ENCODE results near the gene NT5C2.
"Not testable (repeated sequence)": the region's sequence is repeated elsewhere in the genome, so short reads cannot be mapped to it uniquely, and the experiment has no call there.

NT5C2 gene

GRCh38 chr10:103192451-103193106 is 493 bp downstream of the NT5C2 start:
- peak overlapping the region; percentile 93 for H2AFZ ChIP-seq
- no peaks in the 10 kb centered on the region for H3K9me3 ChIP-seq (ENCODE audit: control insufficient read depth, low read length)
- H3K4me2 ChIP-seq (ENCODE audit: low read length), result peak overlapping the region; percentile 71
- H3K27me3 ChIP-seq (ENCODE audit: control insufficient read depth, insufficient read depth, low read length), result no peaks in the 10 kb centered on the region
- peak overlapping the region; percentile 78 for H3K4me3 ChIP-seq (ENCODE audit: low read depth, low read length)
- H3K79me2 ChIP-seq, result peaks cover 37% of the 10 kb centered on the region
- peak overlapping the region; percentile 95 for H3K27ac ChIP-seq
- TF ChIP-seq CTCF (IDR thresholded peaks at IDR 0.05), result no peak
- H3K36me3 ChIP-seq (ENCODE audit: control insufficient read depth, insufficient read depth, low read length), result no peaks in the 10 kb centered on the region
- H3K9ac ChIP-seq, result peak overlapping the region; percentile 75
- peaks cover 27% of the 10 kb centered on the region for H3K4me1 ChIP-seq

DNA sequence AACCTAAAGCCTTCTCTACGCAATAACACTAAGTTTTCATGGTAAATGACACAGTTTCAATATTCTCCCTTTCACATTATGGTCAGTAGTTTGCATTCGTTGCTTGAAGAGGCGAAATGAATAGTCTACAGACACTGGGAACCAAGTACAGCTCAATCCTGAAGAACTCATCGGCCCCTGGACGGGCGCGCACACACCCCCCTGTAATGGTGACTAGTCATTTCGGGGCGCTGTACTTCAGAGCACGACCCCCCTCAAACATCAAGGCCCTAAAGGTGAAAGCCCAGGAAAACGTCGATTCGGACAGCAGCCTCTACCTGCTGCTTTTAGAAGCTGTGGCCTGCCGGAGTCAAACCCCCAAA is 1.0 kb downstream of the NT5C2 start:
- Histone ChIP-seq H3K27me3 (ENCODE audit: control insufficient read depth, insufficient read depth, low read length) (no peaks in the 10 kb centered on the region), H3K4me1 (peaks cover 24% of the 10 kb centered on the region), H3K9me3 (ENCODE audit: control insufficient read depth, low read length) (no peaks in the 10 kb centered on the region), H3K4me2 (ENCODE audit: low read length) (peak overlapping the region; percentile 71), H3K36me3 (ENCODE audit: control insufficient read depth, insufficient read depth, low read length) (no peaks in the 10 kb centered on the region), H3K27ac (peak overlapping the region; percentile 95), H2AFZ (peak overlapping the region; percentile 93), H3K4me3 (ENCODE audit: low read depth, low read length) (peak overlapping the region; percentile 78), H3K9ac (peak overlapping the region; percentile 75), H3K79me2 (peaks cover 37% of the 10 kb centered on the region)
- TF ChIP-seq CTCF (IDR thresholded peaks at IDR 0.05), result no peak

DNA sequence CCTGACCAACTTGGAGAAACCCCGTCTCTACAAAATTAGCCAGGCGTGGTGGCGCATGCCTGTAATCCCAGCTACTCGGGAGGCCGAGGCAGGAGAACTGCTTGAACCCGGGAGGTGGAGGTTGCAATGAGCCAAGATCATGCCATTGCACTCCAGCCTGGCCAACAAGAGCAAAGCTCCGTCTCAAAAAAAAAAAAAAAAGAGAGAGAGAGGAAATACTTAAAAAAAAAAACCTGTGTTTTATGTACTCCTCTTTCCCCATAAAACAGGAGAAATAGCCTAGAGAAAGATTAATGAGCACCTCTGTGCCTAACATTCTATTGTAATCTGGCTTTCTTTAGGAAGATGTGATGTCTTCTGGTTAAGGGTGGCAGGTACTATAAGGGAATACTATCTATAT is 1.9 kb downstream of the NT5C2 start:
- Histone ChIP-seq H3K4me1 (peaks cover 17% of the 10 kb centered on the region), H3K4me2 (ENCODE audit: low read length) (peak overlapping the region; percentile 71), H3K4me3 (ENCODE audit: low read depth, low read length) (peak overlapping the region; percentile 78), H3K79me2 (peaks cover 46% of the 10 kb centered on the region)
- H2AFZ ChIP-seq; H3K9me3 ChIP-seq (ENCODE audit: control insufficient read depth, low read length); H3K27ac ChIP-seq; H3K36me3 ChIP-seq (ENCODE audit: control insufficient read depth, insufficient read depth, low read length); H3K27me3 ChIP-seq (ENCODE audit: control insufficient read depth, insufficient read depth, low read length); H3K9ac ChIP-seq: not testable (repeated sequence)

DNA sequence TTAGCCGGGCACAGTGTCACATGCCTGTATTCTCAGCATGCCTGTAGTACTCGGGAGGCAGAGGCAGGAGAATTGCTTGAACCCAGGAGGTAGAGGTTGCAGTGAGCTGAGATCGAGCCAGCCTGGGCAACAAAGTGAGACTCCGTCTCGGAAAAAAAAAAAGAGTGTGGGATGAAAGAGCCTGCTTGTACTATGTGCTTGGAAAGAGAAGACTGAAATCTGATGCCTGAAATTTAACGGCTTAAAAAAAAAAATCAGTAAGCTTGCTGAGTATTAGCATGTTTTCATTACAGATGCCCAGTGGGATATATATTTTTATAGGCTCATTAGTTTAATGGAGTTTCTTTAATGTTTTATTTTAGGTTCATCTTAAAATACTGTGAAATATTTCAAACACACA is 4.2 kb downstream of the NT5C2 start:
- Histone ChIP-seq H3K27ac (no peak overlapping the region), H3K27me3 (ENCODE audit: control insufficient read depth, insufficient read depth, low read length) (no peaks in the 10 kb centered on the region), H3K79me2 (peaks cover 57% of the 10 kb centered on the region), H3K4me2 (ENCODE audit: low read length) (peak overlapping the region; percentile 50), H3K9me3 (ENCODE audit: control insufficient read depth, low read length) (no peaks in the 10 kb centered on the region), H3K4me3 (ENCODE audit: low read depth, low read length) (no peak overlapping the region), H3K36me3 (ENCODE audit: control insufficient read depth, insufficient read depth, low read length) (no peaks in the 10 kb centered on the region), H3K4me1 (peaks cover 10% of the 10 kb centered on the region), H2AFZ (no peak overlapping the region), H3K9ac (no peak overlapping the region)
- no peak for TF ChIP-seq CTCF (IDR thresholded peaks at IDR 0.05)

GRCh38 chr10:103186128-103186527 is 6.9 kb downstream of the NT5C2 start:
- Histone ChIP-seq H3K4me2 (ENCODE audit: low read length) (no peak overlapping the region), H3K4me1 (peaks cover 5% of the 10 kb centered on the region), H3K27ac (no peak overlapping the region), H2AFZ (no peak overlapping the region), H3K9me3 (ENCODE audit: control insufficient read depth, low read length) (no peaks in the 10 kb centered on the region), H3K79me2 (peaks cover 68% of the 10 kb centered on the region), H3K9ac (no peak overlapping the region), H3K36me3 (ENCODE audit: control insufficient read depth, insufficient read depth, low read length) (no peaks in the 10 kb centered on the region), H3K4me3 (ENCODE audit: low read depth, low read length) (no peak overlapping the region), H3K27me3 (ENCODE audit: control insufficient read depth, insufficient read depth, low read length) (no peaks in the 10 kb centered on the region)
- no peak for TF ChIP-seq CTCF (IDR thresholded peaks at IDR 0.05)

All from parathyroid adenoma (tissue), 2 donors.